Measurements from ENCODE around the gene NAB2.

GRCh38 chr12:57086493-57087009, 2.4 kb upstream of the NAB2 start:
- no peak for TF ChIP-seq EP300 (IDR thresholded peaks at IDR 0.05)
- no peak for TF ChIP-seq POLR2A (IDR thresholded peaks at IDR 0.05)
